ENCODE results near the gene MYO16.

Gene MYO16

GRCh38 chr13:109157275-109157674 is 527.9 kb downstream of the MYO16 start:
- peaks cover 30% of the 10 kb centered on the region for H3K4me1 ChIP-seq (ENCODE audit: control insufficient read depth, low read length)
- no peaks in the 10 kb centered on the region for H3K27me3 ChIP-seq (ENCODE audit: control insufficient read depth, low read length)
- H3K79me2 ChIP-seq (ENCODE audit: control insufficient read depth, low read length): no peaks in the 10 kb centered on the region
- H3K4me2 ChIP-seq (ENCODE audit: low read length): no peak overlapping the region
- no peak overlapping the region for H3K27ac ChIP-seq (ENCODE audit: low read depth, low read length)
- no peaks in the 10 kb centered on the region for H4K20me1 ChIP-seq (ENCODE audit: control insufficient read depth, insufficient read depth, low read depth, low read length)
- no peak for TF ChIP-seq CTCF (IDR thresholded peaks at IDR 0.05; ENCODE audit: low read depth, low read length, poor library complexity, severe bottlenecking)
- TF ChIP-seq EZH2phosphoT487 (IDR thresholded peaks at IDR 0.05; ENCODE audit: borderline replicate concordance, low read length): no peak
- H3K4me3 ChIP-seq (ENCODE audit: low read length): no peak overlapping the region
- H3K36me3 ChIP-seq (ENCODE audit: control insufficient read depth, low read length): no peaks in the 10 kb centered on the region
- no peaks in the 10 kb centered on the region for H3F3A ChIP-seq (ENCODE audit: control insufficient read depth, insufficient read depth)
- no peaks in the 10 kb centered on the region for H3K9me3 ChIP-seq (ENCODE audit: control insufficient read depth, insufficient read depth, low read length)
- no peaks in the 10 kb centered on the region for H3K9me2 ChIP-seq (replicated peaks; ENCODE audit: control insufficient read depth, low read length)

DNA sequence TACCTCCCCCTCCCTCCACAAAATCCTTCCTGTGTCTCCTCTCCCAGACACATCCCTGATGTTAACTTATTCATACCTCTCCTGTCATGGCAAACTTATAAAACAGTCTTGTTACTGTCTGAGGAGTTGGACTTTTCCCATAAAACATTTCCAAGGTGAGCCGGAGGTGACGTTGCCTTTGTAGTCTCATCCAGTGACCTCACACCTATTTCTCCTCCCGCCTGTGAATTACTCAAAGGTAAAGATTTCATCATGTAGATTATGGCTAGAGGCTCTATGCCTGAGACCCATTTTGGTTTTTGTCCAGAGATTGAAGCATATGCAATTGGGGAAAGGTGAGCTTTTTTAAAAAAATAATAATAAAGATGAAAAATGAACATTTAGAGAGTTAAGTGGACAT is 529.0 kb downstream of the MYO16 start:
- TF ChIP-seq EZH2phosphoT487 (IDR thresholded peaks at IDR 0.05; ENCODE audit: borderline replicate concordance, low read length) (no peak), CTCF (IDR thresholded peaks at IDR 0.05; ENCODE audit: low read depth, low read length, poor library complexity, severe bottlenecking) (no peak)
- Histone ChIP-seq H3K9me2 (replicated peaks; ENCODE audit: control insufficient read depth, low read length) (no peaks in the 10 kb centered on the region), H3K9me3 (ENCODE audit: control insufficient read depth, insufficient read depth, low read length) (no peaks in the 10 kb centered on the region), H3K4me2 (ENCODE audit: low read length) (no peak overlapping the region), H3K27me3 (ENCODE audit: control insufficient read depth, low read length) (no peaks in the 10 kb centered on the region), H3K4me3 (ENCODE audit: low read length) (no peak overlapping the region), H3K27ac (ENCODE audit: low read depth, low read length) (no peak overlapping the region), H3F3A (ENCODE audit: control insufficient read depth, insufficient read depth) (no peaks in the 10 kb centered on the region), H3K4me1 (ENCODE audit: control insufficient read depth, low read length) (peaks cover 39% of the 10 kb centered on the region), H3K36me3 (ENCODE audit: control insufficient read depth, low read length) (no peaks in the 10 kb centered on the region), H3K79me2 (ENCODE audit: control insufficient read depth, low read length) (no peaks in the 10 kb centered on the region), H4K20me1 (ENCODE audit: control insufficient read depth, insufficient read depth, low read depth, low read length) (no peaks in the 10 kb centered on the region)

GRCh38 chr13:109159650-109160309 is 530.4 kb downstream of the MYO16 start:
- peaks cover 39% of the 10 kb centered on the region for H3K4me1 ChIP-seq (ENCODE audit: control insufficient read depth, low read length)
- peak overlapping the region; percentile 21; the same call in 1 of the 2 replicates for H3K4me3 ChIP-seq (ENCODE audit: low read length)
- H3K79me2 ChIP-seq (ENCODE audit: control insufficient read depth, low read length): no peaks in the 10 kb centered on the region
- H4K20me1 ChIP-seq (ENCODE audit: control insufficient read depth, insufficient read depth, low read depth, low read length): no peaks in the 10 kb centered on the region
- H3K27ac ChIP-seq (ENCODE audit: low read depth, low read length): 0 out of 2 replicates have a peak overlapping the region, but pooled peaks have one; percentile 16
- TF ChIP-seq EZH2phosphoT487 (IDR thresholded peaks at IDR 0.05; ENCODE audit: borderline replicate concordance, low read length) (no peak), CTCF (IDR thresholded peaks at IDR 0.05; ENCODE audit: low read depth, low read length, poor library complexity, severe bottlenecking) (no peak)
- peak overlapping the region; percentile 40 for H3K4me2 ChIP-seq (ENCODE audit: low read length)
- no peaks in the 10 kb centered on the region for H3K27me3 ChIP-seq (ENCODE audit: control insufficient read depth, low read length)
- H3K9me2 ChIP-seq (replicated peaks; ENCODE audit: control insufficient read depth, low read length): no peaks in the 10 kb centered on the region
- no peaks in the 10 kb centered on the region for H3K9me3 ChIP-seq (ENCODE audit: control insufficient read depth, insufficient read depth, low read length)
- no peaks in the 10 kb centered on the region for H3F3A ChIP-seq (ENCODE audit: control insufficient read depth, insufficient read depth)
- no peaks in the 10 kb centered on the region for H3K36me3 ChIP-seq (ENCODE audit: control insufficient read depth, low read length)
